ENCODE measurements around the gene DNAH3. TPM values are rescaled to one million over a fixed set of nuclear protein-coding genes. Genes with fewer than 3 reads are reported as not detected.

DNAH3 gene
- total and polyA plus RNA-seq, 2 experiments from 2014 or later, result not detected

DNA sequence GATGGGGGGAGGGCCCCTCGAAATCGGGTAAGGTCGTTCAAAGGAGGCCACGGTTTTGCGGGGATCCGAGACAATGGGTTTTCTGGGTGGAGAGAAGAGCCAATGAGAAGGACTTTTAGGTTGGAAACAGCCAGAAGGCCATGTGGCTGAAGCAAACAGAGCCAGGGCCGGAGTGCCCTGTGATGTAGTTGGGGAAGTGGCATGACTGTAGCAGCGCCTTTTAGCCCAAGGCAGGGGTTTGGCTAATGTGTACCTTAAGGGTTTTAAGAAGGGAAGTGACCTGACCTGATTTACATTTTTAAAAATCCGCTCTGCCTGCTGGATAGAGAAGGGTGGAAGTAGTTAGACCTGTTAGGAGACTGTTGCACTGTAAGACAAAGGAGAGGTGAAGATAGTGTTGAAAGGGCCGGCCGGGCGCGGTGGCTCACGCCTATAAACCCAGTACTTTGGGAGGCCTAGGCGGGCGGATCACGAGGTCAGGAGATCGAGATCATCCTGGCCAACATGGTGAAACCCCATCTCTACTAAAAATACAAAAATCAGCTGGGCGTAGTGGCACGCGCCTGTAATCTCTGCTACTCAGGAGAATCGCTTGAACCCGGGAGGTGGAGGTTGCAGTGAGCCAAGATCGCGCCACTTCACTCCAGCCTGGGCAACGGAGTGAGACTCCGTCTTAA lies 249.1 kb downstream of the DNAH3 start:
- no peaks in the 10 kb centered on the region for H3K9me2 ChIP-seq (ENCODE audit: insufficient read depth)

DNA sequence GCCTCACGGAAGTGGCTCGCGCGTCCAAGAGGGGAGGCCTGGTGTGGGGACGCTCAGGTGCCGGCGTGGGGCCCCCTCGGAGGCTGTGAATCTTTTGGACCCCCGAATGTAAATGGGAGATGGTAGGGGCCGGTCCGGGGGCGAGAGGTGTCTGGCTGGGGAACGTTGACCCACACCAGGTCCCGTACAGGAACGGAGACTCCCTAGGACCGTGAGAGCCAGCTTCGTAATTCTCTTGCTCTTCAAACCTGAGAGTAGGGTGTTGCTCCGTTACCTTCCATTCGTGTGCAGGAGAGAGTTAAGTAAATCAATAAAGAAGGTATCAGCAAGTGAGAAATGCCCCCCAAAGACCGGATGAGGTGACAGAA lies 249.6 kb downstream of the DNAH3 start:
- peaks cover 13% of the 10 kb centered on the region for H3K36me3 ChIP-seq (ENCODE audit: low read depth)
- H3K4me1 ChIP-seq (ENCODE audit: insufficient read depth), result peaks cover 63% of the 10 kb centered on the region
- H3K27me3 ChIP-seq (replicated peaks; ENCODE audit: insufficient read depth), result no peaks in the 10 kb centered on the region
- peaks cover 78% of the 10 kb centered on the region for H3F3A ChIP-seq (ENCODE audit: insufficient read depth)
- peak overlapping the region; percentile 96 for H3K4me2 ChIP-seq (ENCODE audit: unreplicated experiment)
- peak overlapping the region; percentile 98 for H3K9ac ChIP-seq
- peaks cover 15% of the 10 kb centered on the region for H4K20me1 ChIP-seq (ENCODE audit: insufficient read depth)
- TF ChIP-seq EZH2phosphoT487 (IDR thresholded peaks at IDR 0.05; ENCODE audit: insufficient read depth, low read depth), result no peak
- TF ChIP-seq EZH2 (IDR thresholded peaks at IDR 0.05; ENCODE audit: insufficient read depth, poor library complexity, severe bottlenecking), result no peak
- no peaks in the 10 kb centered on the region for H3K9me2 ChIP-seq (ENCODE audit: insufficient read depth)
- H2AFZ ChIP-seq, result peak overlapping the region; percentile 75
- no peak for DNase-seq
- in situ Hi-C loops (cut with MboI), result no loop called here
- WGBS, 2 experiments (ENCODE audit: low coverage in 1 of 2, low lambda C conversion rate in 2 of 2, missing lambda C conversion rate in 2 of 2), result 1 to 2% methylated on average over 20 of the region's 20 CpGs
- peak overlapping the region; percentile 97 for H3K27ac ChIP-seq
- H3K79me2 ChIP-seq (ENCODE audit: insufficient read depth), result peaks cover 77% of the 10 kb centered on the region
- peak overlapping the region; percentile 88 for H3K4me3 ChIP-seq
- H3K9me3 ChIP-seq (ENCODE audit: low read depth), result no peaks in the 10 kb centered on the region

More for the DNA sequence above, 249.1 kb downstream of the DNAH3 start:
- Histone ChIP-seq H2AFZ (peak overlapping the region; percentile 75), H3K4me1 (ENCODE audit: insufficient read depth) (peaks cover 66% of the 10 kb centered on the region), H3K27ac (peak overlapping the region; percentile 97), H3K27me3 (replicated peaks; ENCODE audit: insufficient read depth) (no peaks in the 10 kb centered on the region), H3K4me2 (ENCODE audit: unreplicated experiment) (peak overlapping the region; percentile 96), H3K36me3 (ENCODE audit: low read depth) (peaks cover 9% of the 10 kb centered on the region; the same call in 1 of the 2 replicates), H3K9ac (peak overlapping the region; percentile 98), H3K79me2 (ENCODE audit: insufficient read depth) (peaks cover 72% of the 10 kb centered on the region), H3K9me3 (ENCODE audit: low read depth) (no peaks in the 10 kb centered on the region), H4K20me1 (ENCODE audit: insufficient read depth) (peaks cover 14% of the 10 kb centered on the region), H3F3A (ENCODE audit: insufficient read depth) (peaks cover 80% of the 10 kb centered on the region), H3K4me3 (peak overlapping the region; percentile 88)
- DNase-seq, result peak; percentile 77
- in situ Hi-C loops (cut with MboI), result no loop called here
- TF ChIP-seq EZH2phosphoT487 (IDR thresholded peaks at IDR 0.05; ENCODE audit: insufficient read depth, low read depth) (no peak), EZH2 (IDR thresholded peaks at IDR 0.05; ENCODE audit: insufficient read depth, poor library complexity, severe bottlenecking) (no peak)
- WGBS, 2 experiments (ENCODE audit: low coverage in 1 of 2, low lambda C conversion rate in 2 of 2, missing lambda C conversion rate in 2 of 2), result 46% methylated on average over 27 of the region's 27 CpGs

DNA sequence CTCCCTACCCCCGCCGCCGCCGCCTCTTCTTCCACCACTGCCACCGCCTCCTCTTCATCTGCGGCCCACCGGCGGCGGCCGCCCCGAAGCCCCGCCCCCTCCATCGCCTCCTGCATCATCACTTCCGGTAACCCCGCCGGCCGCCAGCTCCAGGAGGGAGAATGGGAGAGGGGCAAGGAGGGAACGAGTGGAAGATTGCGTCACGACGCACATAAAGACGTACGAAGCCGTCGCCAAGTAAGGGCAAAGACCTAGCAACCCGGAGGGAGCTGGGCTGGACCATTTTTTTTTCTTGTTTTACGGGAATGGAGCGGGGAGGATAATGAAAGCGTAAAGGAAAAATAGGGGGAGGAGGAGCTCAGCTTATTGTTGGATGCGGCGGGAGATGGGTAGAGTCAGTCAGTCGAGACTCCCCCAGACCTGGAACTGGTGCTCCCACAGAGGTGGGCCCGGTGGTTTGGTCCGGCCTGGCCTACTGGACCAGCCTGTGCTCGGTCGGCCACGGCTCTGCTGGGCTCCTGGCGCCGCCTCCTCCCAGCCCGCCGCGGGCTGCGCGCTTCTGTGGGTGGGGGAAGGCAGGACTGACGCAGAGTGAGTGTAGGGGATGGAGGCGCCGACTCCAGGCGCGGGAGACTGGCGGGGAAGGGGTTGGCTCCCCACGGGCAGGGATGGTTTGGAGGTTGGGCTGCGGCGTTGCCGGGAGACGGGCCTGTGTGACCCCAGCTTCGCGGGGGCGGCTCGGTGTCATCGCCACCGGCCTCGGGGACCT lies 250.2 kb downstream of the DNAH3 start, which contains the start of the genes DCUN1D3 and LYRM1:
DCUN1D3 (minus strand) TSS at position 60 of the 769 bp plus-strand sequence. CDS start 37,820 bp downstream, outside the sequence.
LYRM1 (plus strand) TSS at position 473 of the 769 bp plus-strand sequence. CDS start 14,785 bp downstream, outside the sequence.
- WGBS, 2 experiments (ENCODE audit: low coverage in 1 of 2, low lambda C conversion rate in 2 of 2, missing lambda C conversion rate in 2 of 2), result 1% methylated on average over 47 to 62 of the region's 62 CpGs
- peak within 1 kb of the TSS; percentile 75 for H2AFZ ChIP-seq
- peak within 1 kb of the TSS; percentile 97 for H3K27ac ChIP-seq
- H3K9ac ChIP-seq, result peak within 1 kb of the TSS; percentile 98
- no peaks in the 10 kb centered on the region for H3K27me3 ChIP-seq (replicated peaks; ENCODE audit: insufficient read depth)
- DNase-seq, result peak; percentile 100
- H3F3A ChIP-seq (ENCODE audit: insufficient read depth), result peaks cover 72% of the 10 kb centered on the region
- no peaks in the 10 kb centered on the region for H3K9me2 ChIP-seq (ENCODE audit: insufficient read depth)
- peaks cover 18% of the 10 kb centered on the region for H3K36me3 ChIP-seq (ENCODE audit: low read depth)
- peaks cover 15% of the 10 kb centered on the region for H4K20me1 ChIP-seq (ENCODE audit: insufficient read depth)
- no peak for TF ChIP-seq EZH2phosphoT487 (IDR thresholded peaks at IDR 0.05; ENCODE audit: insufficient read depth, low read depth)
- TF ChIP-seq EZH2 (IDR thresholded peaks at IDR 0.05; ENCODE audit: insufficient read depth, poor library complexity, severe bottlenecking), result no peak
- H3K79me2 ChIP-seq (ENCODE audit: insufficient read depth), result peaks cover 83% of the 10 kb centered on the region
- no peaks in the 10 kb centered on the region for H3K9me3 ChIP-seq (ENCODE audit: low read depth)
- peaks cover 57% of the 10 kb centered on the region for H3K4me1 ChIP-seq (ENCODE audit: insufficient read depth)
- peak within 1 kb of the TSS; percentile 88 for H3K4me3 ChIP-seq
- peak within 1 kb of the TSS; percentile 100 for H3K4me2 ChIP-seq (ENCODE audit: unreplicated experiment)
- in situ Hi-C loops (cut with MboI), result no loop called here

- WGBS, 2 experiments (ENCODE audit: low coverage in 1 of 2, low lambda C conversion rate in 2 of 2, missing lambda C conversion rate in 2 of 2), result 0 to 1% methylated on average over 10 to 21 of the region's 23 CpGs
- TF ChIP-seq EZH2 (IDR thresholded peaks at IDR 0.05; ENCODE audit: insufficient read depth, poor library complexity, severe bottlenecking) (no peak), EZH2phosphoT487 (IDR thresholded peaks at IDR 0.05; ENCODE audit: insufficient read depth, low read depth) (no peak)
- peaks cover 64% of the 10 kb centered on the region for H3F3A ChIP-seq (ENCODE audit: insufficient read depth)
- H3K79me2 ChIP-seq (ENCODE audit: insufficient read depth), result peaks cover 91% of the 10 kb centered on the region
- peaks cover 15% of the 10 kb centered on the region for H4K20me1 ChIP-seq (ENCODE audit: insufficient read depth)
- peak; percentile 48 for DNase-seq
- H3K4me1 ChIP-seq (ENCODE audit: insufficient read depth), result peaks cover 49% of the 10 kb centered on the region
- peak overlapping the region; percentile 98 for H3K9ac ChIP-seq
- peak overlapping the region; percentile 97 for H3K27ac ChIP-seq
- H3K9me3 ChIP-seq (ENCODE audit: low read depth), result no peaks in the 10 kb centered on the region
- peaks cover 20% of the 10 kb centered on the region for H3K36me3 ChIP-seq (ENCODE audit: low read depth)
- H2AFZ ChIP-seq, result no peak overlapping the region
- H3K27me3 ChIP-seq (replicated peaks; ENCODE audit: insufficient read depth), result no peaks in the 10 kb centered on the region
- H3K9me2 ChIP-seq (ENCODE audit: insufficient read depth), result no peaks in the 10 kb centered on the region
- peak overlapping the region; percentile 100 for H3K4me2 ChIP-seq (ENCODE audit: unreplicated experiment)
- in situ Hi-C loops (cut with MboI), result no loop called here
- peak overlapping the region; percentile 88 for H3K4me3 ChIP-seq
Measured at GRCh38 chr16:20899477-20900298, 251.0 kb downstream of the DNAH3 start.

Data from GM23248 (cell line).